Subcutaneous abdominal adipose tissue (tissue), 5 donors: ENCODE results near the gene ADAMTS2.

ENCODE experiments used
- H3K27ac ChIP-seq: one replicate; pipeline ENCODE4 v1.7.0; 2013; ENCODE audit warnings: low read depth, mild to moderate bottlenecking, inconsistent platforms, low read length, moderate library complexity
- H3K27me3 ChIP-seq, 5 donors: one replicate each; pipeline ENCODE4 v1.7.0; 2013; ENCODE audit warnings: low read length in 5 of 5, inconsistent platforms in 1 of 5; ENCODE audit not compliant: control insufficient read depth in 5 of 5, insufficient read depth in 4 of 5
- H3K36me3 ChIP-seq, 5 donors: one replicate each; pipeline ENCODE4 v1.7.0; 2013; ENCODE audit warnings: low read length in 5 of 5; ENCODE audit not compliant: control insufficient read depth in 5 of 5, insufficient read depth in 5 of 5
- H3K4me1 ChIP-seq, 5 donors: one replicate each; pipeline ENCODE4 v1.7.0; 2013; ENCODE audit warnings: low read length in 5 of 5, mild to moderate bottlenecking in 3 of 5, moderate library complexity in 1 of 5; ENCODE audit not compliant: control insufficient read depth in 5 of 5, insufficient read depth in 5 of 5
- H3K4me3 ChIP-seq, 5 donors: one replicate each; pipeline ENCODE4 v1.7.0; 2013; ENCODE audit warnings: low read length in 5 of 5, low read depth in 1 of 5
- H3K9ac ChIP-seq, 5 donors: one replicate each; pipeline ENCODE4 v1.7.0; 2013; ENCODE audit warnings: low read length in 5 of 5, mild to moderate bottlenecking in 4 of 5, moderate library complexity in 3 of 5
- H3K9me3 ChIP-seq, 5 donors: one replicate each; pipeline ENCODE4 v1.7.0; 2013; ENCODE audit warnings: low read length in 5 of 5; ENCODE audit not compliant: control insufficient read depth in 5 of 5
- donor health status: healthy.
- donor health status: healthy.
- donor health status: healthy.
- donor health status: healthy.
- donor health status: healthy.

Gene ADAMTS2

DNA sequence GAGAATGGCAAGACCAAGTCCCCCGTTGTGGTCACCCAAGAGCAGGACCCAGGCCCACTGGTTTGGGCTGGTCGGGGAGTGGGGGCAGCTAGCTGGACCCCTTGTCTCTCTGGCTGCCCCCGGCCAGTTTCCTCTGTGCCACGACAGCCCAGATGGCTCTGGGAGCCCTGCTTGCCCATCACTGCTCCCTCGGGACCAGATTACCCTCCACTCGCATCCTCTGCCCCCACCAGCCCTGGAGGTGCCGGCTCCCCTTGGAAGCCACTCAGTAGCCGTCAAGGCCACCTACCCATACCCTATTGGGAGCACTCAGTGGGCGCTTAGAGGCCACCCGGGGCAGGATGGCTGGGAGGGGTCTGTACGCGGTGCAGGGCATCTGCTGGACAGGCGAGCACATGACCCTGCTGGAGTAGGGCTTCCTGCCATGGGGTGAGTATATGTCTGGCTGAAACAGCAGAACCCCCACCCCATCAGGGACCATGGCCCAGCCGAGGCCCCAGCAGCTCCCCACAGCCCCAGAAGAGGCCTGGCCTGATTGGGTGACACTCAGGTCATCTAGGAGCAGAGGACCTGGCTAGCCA, 215.1 kb downstream of the ADAMTS2 start:
- peaks cover 0 to 76% (median 55%) of the 10 kb centered on the region in 5 donors for H3K36me3 ChIP-seq
- H3K4me1 ChIP-seq, result no peaks in the 10 kb centered on the region
- H3K9me3 ChIP-seq, result no peaks in the 10 kb centered on the region
- no peak overlapping the region for H3K27ac ChIP-seq
- H3K27me3 ChIP-seq, result no peaks in the 10 kb centered on the region
- H3K4me3 ChIP-seq, result no peak overlapping the region
- H3K9ac ChIP-seq, result no peak overlapping the region

GRCh38 chr5:179129607-179130071, 215.6 kb downstream of the ADAMTS2 start:
- H3K9me3 ChIP-seq, result no peaks in the 10 kb centered on the region
- H3K9ac ChIP-seq, result no peak overlapping the region
- H3K4me3 ChIP-seq, result no peak overlapping the region
- H3K36me3 ChIP-seq, result peaks cover 0 to 81% (median 60%) of the 10 kb centered on the region in 5 donors
- no peaks in the 10 kb centered on the region for H3K27me3 ChIP-seq
- no peak overlapping the region for H3K27ac ChIP-seq
- H3K4me1 ChIP-seq, result no peaks in the 10 kb centered on the region

GRCh38 chr5:179128976-179129375, 216.3 kb downstream of the ADAMTS2 start:
- Histone ChIP-seq H3K36me3 (peaks cover 0 to 83% (median 65%) of the 10 kb centered on the region in 5 donors), H3K9ac (no peak overlapping the region), H3K4me1 (no peaks in the 10 kb centered on the region), H3K4me3 (no peak overlapping the region), H3K9me3 (no peaks in the 10 kb centered on the region), H3K27me3 (no peaks in the 10 kb centered on the region), H3K27ac (no peak overlapping the region)

DNA sequence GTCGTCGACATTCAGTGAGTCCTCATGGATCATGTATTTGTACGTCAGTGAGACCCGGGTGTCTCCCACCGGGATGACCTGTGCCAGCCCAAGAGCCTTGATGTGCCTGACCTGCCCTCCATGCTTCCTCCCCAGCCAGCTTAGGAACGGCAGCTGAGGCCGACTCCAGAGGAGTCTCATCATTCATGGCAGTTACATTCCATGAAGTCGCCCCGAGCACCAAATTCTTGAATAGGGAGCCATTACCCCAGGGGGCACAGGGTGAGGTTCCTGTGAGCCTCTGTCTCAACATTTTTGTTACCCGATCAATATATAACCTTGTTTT, 217.3 kb downstream of the ADAMTS2 start:
- Histone ChIP-seq H3K4me3 (no peak overlapping the region), H3K36me3 (peaks cover 0 to 90% (median 72%) of the 10 kb centered on the region in 5 donors), H3K27ac (no peak overlapping the region), H3K9ac (no peak overlapping the region), H3K9me3 (no peaks in the 10 kb centered on the region), H3K4me1 (no peaks in the 10 kb centered on the region), H3K27me3 (no peaks in the 10 kb centered on the region)

- Histone ChIP-seq H3K4me3 (no peak overlapping the region), H3K9ac (no peak overlapping the region), H3K9me3 (no peaks in the 10 kb centered on the region), H3K27ac (no peak overlapping the region), H3K36me3 (peaks cover 0 to 90% (median 72%) of the 10 kb centered on the region in 5 donors), H3K4me1 (no peaks in the 10 kb centered on the region), H3K27me3 (no peaks in the 10 kb centered on the region)
These were observed 217.9 kb downstream of the ADAMTS2 start for GRCh38 chr5:179127136-179128040.

DNA sequence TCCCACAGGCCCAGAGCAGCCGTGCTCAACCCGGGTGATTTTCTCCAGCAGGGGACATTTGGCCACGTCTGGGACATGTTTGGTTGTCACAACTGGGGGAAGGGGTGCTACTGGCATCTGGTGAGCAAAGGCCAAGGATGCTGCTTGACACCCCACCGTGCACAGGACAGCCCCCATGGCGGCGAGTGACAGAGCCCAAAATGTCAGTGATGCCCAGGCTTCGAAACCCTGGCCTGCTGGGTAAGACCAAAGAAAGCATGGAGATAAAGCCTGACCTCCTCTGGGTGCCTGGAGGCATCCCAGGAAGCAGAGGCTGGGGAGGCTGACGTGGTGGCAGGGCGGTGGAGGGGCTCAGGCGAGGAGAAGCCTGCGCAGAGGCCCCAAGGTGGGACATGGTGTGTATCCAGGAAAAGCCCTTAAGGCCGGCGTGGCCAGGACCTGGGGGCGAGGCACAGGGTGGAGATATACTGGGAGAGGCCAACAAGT, 218.7 kb downstream of the ADAMTS2 start:
- Histone ChIP-seq H3K9me3 (no peaks in the 10 kb centered on the region), H3K27me3 (no peaks in the 10 kb centered on the region), H3K27ac (no peak overlapping the region), H3K4me3 (no peak overlapping the region), H3K4me1 (no peaks in the 10 kb centered on the region), H3K9ac (no peak overlapping the region), H3K36me3 (peaks cover 0 to 91% (median 72%) of the 10 kb centered on the region in 5 donors)

DNA sequence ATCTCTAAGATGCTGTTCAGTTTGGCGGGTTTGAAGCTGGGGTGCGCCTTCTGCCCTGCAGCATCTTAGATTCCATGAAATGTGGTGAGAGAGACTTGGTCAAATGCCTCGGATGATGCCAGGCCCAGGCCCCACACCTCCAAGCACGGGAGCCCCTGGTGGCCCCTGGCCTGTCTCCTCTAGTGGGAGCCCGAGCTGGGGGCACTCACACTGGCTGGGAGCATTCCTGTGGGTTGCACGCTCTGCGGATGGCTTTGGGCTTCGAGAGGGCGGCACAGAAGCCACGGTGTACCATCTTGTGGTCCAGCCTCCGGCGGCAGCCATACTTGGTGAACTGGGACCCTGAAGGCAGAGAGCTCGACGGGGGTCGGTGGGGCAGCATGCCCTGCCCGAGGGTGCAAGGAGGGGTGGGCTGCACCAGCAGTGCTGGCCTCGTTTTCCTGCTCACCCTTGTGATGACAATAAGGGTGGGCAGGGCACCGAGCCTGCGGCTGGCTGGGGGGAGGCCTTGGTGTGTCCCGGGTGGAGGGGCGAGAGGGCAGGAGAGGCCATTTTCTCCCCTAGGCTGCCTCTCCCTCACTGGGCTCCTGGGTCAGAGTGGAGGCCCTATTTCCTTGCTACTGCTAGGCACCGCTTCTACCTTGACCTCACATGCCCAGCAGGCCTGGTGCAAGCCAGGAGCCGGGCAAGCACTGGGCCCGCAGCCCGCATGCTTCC, 219.3 kb downstream of the ADAMTS2 start:
- Histone ChIP-seq H3K36me3 (peaks cover 0 to 93% (median 75%) of the 10 kb centered on the region in 5 donors), H3K4me1 (no peaks in the 10 kb centered on the region)

DNA sequence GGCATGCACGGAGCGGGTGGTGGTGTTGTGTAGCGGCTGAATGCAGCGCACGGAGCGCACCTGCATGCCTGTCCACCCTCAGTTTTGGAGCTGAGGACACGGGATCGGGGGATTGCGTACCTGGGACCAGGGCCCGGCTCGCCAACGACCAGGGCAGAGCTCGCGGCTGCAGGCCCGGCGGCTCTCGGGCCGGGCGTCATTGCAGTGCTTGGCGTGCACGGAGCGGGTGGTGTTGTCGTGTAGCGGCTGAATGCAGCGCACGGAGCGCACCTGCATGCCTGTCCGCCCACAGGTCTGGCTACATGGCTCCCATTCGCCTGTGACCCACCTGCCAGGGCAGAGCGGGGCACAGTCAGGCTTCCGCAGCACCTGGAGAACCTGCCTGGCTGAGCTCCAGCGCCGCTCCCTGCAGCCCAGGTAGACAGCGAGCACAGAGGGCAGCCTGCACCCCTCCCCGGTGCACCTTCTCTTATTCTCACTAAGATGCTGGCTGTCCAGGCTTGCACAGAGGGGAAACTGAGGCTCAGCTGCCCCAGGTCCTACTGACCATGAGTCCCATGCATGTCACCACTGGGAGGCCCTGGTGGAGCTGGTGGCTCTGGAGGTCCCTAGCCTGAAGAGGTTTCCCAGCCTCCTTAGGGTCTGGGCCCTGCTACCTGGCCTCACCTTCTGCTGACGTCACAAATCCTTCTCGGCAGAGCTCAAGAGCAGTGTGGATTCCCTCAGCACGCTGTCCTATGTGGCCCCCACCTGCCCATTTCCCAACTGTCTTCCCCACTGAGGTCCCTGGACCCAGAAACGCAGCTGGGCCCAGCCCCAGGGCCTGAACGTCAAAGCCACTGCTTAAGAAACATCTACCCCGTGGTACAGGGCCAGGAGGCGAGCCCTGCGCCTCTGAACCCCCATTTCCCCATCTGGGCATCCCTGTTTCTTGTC, 220.1 kb downstream of the ADAMTS2 start:
- no peak overlapping the region for H3K9ac ChIP-seq
- peaks cover 0 to 4% (median 0%) of the 10 kb centered on the region in 5 donors for H3K9me3 ChIP-seq
- H3K36me3 ChIP-seq, result peaks cover 0 to 91% (median 73%) of the 10 kb centered on the region in 5 donors
- H3K4me1 ChIP-seq, result no peaks in the 10 kb centered on the region
- no peaks in the 10 kb centered on the region for H3K27me3 ChIP-seq
- no peak overlapping the region for H3K27ac ChIP-seq
- H3K4me3 ChIP-seq, result no peak overlapping the region

More for the DNA sequence above, 219.3 kb downstream of the ADAMTS2 start:
- H3K9me3 ChIP-seq, result no peaks in the 10 kb centered on the region
- no peaks in the 10 kb centered on the region for H3K27me3 ChIP-seq
- H3K27ac ChIP-seq, result no peak overlapping the region
- no peak overlapping the region for H3K4me3 ChIP-seq
- H3K9ac ChIP-seq, result no peak overlapping the region

DNA sequence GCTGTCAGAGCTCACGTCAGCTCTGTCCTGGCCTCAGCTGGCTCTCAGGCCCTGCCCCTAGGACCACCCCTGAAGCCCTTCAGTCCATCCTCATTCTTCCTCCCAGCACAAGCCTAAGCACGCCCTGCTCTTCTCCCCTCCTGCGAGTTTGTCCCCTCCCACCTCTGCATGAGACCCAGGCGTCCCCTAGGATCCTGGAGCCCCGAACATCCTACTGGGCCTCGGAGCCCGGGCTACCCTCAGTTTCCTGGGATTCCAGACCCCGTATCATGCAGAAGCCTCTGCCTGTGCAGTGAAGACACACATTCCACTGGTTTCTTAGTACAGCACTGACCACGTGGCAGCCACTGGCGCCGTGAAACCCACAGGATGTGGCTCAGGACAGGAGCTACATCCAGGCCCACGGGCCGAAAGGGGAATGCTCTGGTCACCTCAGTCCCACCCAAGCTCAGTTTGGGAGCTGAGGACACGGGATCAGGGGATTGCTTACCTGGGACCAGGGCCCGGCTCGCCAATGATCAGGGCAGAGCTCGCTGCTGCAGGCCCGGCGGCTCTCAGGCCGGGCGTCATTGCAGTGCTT, 220.9 kb downstream of the ADAMTS2 start:
- peaks cover 0 to 84% (median 66%) of the 10 kb centered on the region in 5 donors for H3K36me3 ChIP-seq
- no peaks in the 10 kb centered on the region for H3K4me1 ChIP-seq
- H3K4me3 ChIP-seq, result no peak overlapping the region
- H3K9ac ChIP-seq, result no peak overlapping the region
- H3K9me3 ChIP-seq, result peaks cover 0 to 4% (median 0%) of the 10 kb centered on the region in 5 donors
- H3K27me3 ChIP-seq, result no peaks in the 10 kb centered on the region
- H3K27ac ChIP-seq, result no peak overlapping the region
